ENCODE results near the gene POLDIP2.

DNA sequence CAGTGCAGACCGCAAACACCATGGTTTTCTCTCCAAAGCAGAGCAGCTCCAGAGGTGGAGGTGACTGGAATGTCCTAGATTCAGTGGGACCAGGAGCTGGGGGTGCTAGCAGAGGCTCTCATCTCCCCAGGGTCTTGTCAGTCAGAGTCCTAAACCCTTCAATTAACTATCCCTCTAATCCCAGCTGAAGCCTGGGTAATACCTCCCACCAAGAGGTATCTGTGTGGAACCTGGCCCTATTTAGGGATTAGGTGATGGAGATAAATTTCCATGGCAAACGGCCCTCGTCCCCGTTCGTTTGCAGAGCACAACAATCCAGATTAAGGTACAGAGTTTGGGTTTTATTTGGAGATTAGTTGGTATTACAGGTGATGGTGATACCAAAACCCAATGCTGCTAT lies 5.9 kb upstream of the POLDIP2 start:
- TF ChIP-seq, protein P1, sequence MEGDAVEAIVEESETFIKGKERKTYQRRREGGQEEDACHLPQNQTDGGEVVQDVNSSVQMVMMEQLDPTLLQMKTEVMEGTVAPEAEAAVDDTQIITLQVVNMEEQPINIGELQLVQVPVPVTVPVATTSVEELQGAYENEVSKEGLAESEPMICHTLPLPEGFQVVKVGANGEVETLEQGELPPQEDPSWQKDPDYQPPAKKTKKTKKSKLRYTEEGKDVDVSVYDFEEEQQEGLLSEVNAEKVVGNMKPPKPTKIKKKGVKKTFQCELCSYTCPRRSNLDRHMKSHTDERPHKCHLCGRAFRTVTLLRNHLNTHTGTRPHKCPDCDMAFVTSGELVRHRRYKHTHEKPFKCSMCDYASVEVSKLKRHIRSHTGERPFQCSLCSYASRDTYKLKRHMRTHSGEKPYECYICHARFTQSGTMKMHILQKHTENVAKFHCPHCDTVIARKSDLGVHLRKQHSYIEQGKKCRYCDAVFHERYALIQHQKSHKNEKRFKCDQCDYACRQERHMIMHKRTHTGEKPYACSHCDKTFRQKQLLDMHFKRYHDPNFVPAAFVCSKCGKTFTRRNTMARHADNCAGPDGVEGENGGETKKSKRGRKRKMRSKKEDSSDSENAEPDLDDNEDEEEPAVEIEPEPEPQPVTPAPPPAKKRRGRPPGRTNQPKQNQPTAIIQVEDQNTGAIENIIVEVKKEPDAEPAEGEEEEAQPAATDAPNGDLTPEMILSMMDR (conservative IDR thresholded peaks at IDR 0.05; ENCODE audit: low read length): no peak
- TF ChIP-seq EZH2phosphoT487 (IDR thresholded peaks at IDR 0.05; ENCODE audit: borderline replicate concordance): no peak
